Rectal smooth muscle tissue (tissue), 1 donor: ENCODE results near the gene PROM2.

ENCODE experiments used
- H3K27ac ChIP-seq: one replicate; pipeline ENCODE4 v1.7.0; 2013; ENCODE audit warnings: low read depth, low read length, inconsistent platforms
- H3K27me3 ChIP-seq: one replicate; pipeline ENCODE4 v1.7.0; 2013; ENCODE audit warnings: low read length; ENCODE audit not compliant: control insufficient read depth, insufficient read depth
- H3K36me3 ChIP-seq: one replicate; pipeline ENCODE4 v1.7.0; 2013; ENCODE audit warnings: low read length; ENCODE audit not compliant: control insufficient read depth, insufficient read depth
- H3K4me1 ChIP-seq: one replicate; pipeline ENCODE4 v1.7.0; 2013; ENCODE audit warnings: low read length; ENCODE audit not compliant: control insufficient read depth, insufficient read depth
- H3K4me3 ChIP-seq: one replicate; pipeline ENCODE4 v1.7.0; 2013; ENCODE audit warnings: low read length
- H3K9ac ChIP-seq: one replicate; pipeline ENCODE4 v1.7.0; 2013; ENCODE audit warnings: low read length

The PROM2 gene

DNA sequence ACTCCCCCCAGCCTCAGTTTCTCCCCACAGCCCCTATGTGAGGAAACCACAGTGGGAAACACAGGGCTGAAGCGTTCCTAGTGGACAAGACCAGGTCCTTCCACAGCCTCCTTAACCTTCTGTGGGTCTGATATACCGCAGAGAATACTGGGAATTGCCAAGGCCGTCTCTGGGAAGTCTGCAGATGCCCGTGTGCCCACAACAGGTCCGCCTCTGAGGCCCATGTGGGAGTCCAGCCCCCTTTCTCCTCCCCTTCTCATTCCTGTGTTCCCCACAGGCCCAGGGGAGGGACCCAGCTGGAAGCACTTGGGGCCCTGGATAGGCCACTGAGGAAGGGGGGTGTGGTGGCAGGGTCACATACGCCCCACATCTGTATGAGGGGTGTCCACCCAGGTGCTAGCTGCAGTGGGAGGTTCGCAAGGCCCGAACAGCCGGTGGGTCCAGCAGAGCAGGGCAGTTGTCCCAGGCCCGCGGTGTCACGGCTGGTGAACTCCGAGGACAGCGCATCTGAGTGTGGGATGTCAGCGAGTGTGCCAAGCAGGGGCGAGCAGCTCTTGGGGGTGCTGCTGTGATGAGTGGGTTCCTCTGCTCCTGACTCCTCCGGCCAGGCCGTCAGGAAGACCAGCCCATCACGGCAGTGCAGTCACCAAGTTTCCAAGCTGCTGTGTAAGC lies 20.5 kb downstream of the PROM2 start:
- no peaks in the 10 kb centered on the region for H3K36me3 ChIP-seq
- no peaks in the 10 kb centered on the region for H3K4me1 ChIP-seq
- H3K27me3 ChIP-seq: no peaks in the 10 kb centered on the region
- H3K4me3 ChIP-seq: no peak overlapping the region
- no peak overlapping the region for H3K9ac ChIP-seq
- H3K27ac ChIP-seq: no peak overlapping the region

DNA sequence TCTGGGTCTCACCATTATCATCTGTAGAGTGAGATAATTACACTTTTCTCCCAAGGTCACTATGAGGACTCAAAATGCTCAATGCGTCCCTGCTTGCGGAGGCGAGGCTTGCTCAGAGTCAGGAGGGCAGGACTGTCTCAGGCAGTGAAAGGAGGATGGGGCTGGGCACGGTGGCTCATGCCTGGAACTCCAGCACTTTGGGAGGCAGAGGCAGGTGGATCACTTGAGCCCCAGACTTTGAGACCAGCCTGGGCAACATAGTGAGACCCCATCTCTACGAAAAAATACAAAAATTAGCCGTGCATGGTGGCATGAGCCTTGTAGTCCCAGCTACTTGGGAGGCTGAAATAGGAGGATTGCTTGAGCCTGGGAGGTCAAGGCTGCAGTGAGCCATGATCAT lies 21.1 kb downstream of the PROM2 start:
- no peaks in the 10 kb centered on the region for H3K36me3 ChIP-seq
- no peak overlapping the region for H3K4me3 ChIP-seq
- H3K9ac ChIP-seq: no peak overlapping the region
- no peaks in the 10 kb centered on the region for H3K4me1 ChIP-seq
- no peaks in the 10 kb centered on the region for H3K27me3 ChIP-seq
- H3K27ac ChIP-seq: no peak overlapping the region

DNA sequence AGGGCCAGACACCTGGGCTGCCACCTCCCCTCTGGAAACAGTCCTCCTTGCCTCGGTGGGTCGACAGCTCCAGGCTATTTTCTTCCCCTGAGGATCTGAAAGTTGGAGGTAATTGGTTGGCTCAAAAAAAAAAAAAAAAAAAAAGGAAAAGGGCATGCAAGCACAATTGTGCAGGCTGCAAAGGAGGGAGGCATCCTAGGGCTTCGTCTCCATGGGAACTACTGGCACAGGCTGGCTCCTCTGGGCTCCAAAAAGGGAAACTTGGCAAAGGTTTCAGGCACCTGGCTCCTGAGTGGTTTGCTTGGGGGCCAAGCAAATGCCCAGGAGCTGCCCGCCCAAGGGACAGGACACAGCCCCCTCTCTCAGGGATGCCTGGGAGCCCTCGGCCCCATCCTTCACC lies 21.8 kb downstream of the PROM2 start:
- H3K9ac ChIP-seq: no peak overlapping the region
- no peak overlapping the region for H3K27ac ChIP-seq
- no peak overlapping the region for H3K4me3 ChIP-seq
- no peaks in the 10 kb centered on the region for H3K4me1 ChIP-seq
- no peaks in the 10 kb centered on the region for H3K27me3 ChIP-seq
- H3K36me3 ChIP-seq: no peaks in the 10 kb centered on the region

DNA sequence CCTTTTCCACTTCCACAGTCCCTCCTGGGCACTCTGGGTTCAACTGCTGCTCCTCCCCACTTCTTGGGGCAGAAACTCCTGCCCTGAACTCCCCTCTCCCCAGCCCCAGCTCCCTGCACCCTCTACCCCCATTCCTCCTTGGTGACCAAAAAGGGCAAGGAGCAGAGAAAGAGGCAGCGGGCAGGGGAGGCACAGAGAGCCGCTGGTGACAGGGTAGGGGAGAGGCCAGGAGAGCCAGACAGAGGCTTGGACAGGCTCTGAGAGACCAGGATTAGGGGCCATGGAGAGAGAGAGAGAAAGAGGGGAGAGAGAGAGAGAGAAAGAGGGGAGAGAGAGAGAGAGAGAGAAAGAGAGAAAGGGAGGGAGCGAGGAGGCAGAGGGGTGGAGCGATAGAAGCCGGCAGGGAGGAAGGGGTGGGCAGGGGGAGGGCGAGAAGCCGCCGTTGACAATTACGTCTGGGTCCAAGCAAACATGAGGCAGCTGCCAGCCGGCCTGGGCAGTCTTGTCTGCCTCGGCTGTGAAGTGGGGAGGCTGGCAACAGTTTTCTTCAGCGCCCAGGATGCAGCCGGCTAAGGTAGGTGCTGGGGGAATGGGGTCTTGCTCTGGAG lies 22.7 kb downstream of the PROM2 start, which contains the start of gene KCNIP3:
Gene KCNIP3, plus strand, starts transcription at position 468 of the 608 bp plus-strand sequence. Its CDS starts 92 bp downstream, at position 560.
- no peak within 1 kb of the TSS for H3K4me3 ChIP-seq
- H3K27ac ChIP-seq: no peak within 1 kb of the TSS
- no peaks in the 10 kb centered on the region for H3K27me3 ChIP-seq
- no peaks in the 10 kb centered on the region for H3K36me3 ChIP-seq
- no peak within 1 kb of the TSS for H3K9ac ChIP-seq
- H3K4me1 ChIP-seq: no peaks in the 10 kb centered on the region

DNA sequence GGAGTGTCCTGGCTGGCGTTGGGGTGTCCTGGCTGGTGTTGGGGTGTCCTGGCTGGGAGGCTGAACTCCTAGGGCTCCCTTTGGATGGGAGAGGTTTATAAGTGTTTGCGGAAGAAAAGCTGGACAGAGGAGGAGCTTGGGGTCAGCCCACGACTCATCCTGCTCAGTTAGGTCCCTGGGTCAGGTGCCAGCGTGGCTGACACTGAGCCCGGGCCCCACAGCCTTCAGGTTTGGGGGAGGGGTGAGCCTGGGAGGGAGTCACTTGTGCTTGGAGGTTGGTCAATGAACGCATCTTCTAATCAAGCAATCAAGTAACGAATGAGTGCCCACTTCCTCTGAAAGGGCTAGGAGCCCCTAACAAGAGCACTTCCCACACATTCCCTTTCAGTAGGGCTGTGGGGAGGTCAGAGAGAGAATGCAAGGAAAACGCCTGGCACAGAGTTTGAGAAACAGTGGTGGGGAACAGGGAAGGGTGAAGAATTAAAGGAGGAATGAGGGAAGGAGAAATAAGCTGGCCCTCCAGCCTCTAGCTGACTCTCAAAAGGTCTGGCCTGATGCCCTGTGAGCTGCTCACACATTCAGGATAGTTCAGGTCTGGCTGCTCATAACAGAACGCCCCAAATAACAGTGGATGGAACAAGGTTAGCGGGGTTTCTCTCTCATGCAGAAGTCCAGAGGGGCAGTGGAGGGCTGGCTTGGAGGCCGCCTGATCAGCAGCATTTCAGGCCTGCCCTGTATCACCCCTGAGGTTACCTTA lies 23.6 kb downstream of the PROM2 start:
- Histone ChIP-seq H3K27ac (no peak overlapping the region), H3K4me1 (no peaks in the 10 kb centered on the region), H3K36me3 (no peaks in the 10 kb centered on the region), H3K4me3 (no peak overlapping the region), H3K27me3 (no peaks in the 10 kb centered on the region), H3K9ac (no peak overlapping the region)

DNA sequence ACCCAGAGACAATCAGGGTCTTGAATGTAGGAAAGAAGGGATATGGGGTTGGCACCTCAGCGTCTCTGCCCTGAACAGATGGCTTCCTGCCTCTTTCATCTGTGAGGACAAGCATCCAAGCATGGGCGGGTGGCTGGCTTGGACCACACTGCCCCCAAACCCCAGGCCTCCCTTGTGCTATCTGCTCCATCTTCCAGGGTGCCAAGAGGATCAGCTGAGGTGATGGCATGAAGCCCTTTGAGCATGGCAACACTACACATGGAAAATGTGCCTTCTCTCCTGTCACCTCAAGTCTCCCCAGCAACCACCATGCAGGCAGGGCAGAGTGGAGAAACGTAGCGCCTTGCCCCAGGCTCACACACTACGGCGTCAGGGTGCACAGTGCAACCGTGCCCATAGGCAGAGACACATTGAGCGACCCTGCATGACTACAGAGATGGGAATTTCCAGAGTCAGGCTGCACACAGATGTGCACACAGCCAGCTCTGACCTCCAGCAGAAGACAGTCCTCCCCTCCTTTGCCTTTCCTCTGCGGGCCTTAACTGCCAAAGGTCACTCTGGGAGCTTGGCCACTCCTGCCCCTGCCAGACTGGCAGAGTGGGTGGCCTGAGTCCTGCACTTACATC lies 24.4 kb downstream of the PROM2 start:
- no peaks in the 10 kb centered on the region for H3K4me1 ChIP-seq
- no peak overlapping the region for H3K9ac ChIP-seq
- no peaks in the 10 kb centered on the region for H3K36me3 ChIP-seq
- H3K4me3 ChIP-seq: no peak overlapping the region
- no peak overlapping the region for H3K27ac ChIP-seq
- H3K27me3 ChIP-seq: no peaks in the 10 kb centered on the region

DNA sequence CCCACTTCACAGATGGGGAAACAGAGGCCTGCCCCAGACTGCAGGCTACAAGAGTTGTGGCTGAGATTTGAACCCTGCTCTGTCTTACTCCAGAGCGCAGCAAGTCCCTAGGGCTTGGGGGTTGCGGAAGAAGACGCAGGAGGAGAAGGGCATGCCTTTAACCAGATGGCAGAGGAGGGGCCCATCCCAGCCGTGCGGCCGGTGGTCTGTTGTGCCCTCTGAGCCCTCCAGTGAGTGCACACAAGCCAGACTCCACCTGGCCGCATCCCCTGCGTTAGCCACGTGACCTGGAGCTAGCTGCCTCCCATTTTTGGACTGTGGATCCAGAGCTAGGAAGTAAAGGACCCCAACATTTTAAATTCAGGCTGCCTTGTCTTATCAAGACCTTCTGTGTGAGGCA lies 25.7 kb downstream of the PROM2 start:
- H3K4me3 ChIP-seq: no peak overlapping the region
- H3K36me3 ChIP-seq: no peaks in the 10 kb centered on the region
- no peak overlapping the region for H3K9ac ChIP-seq
- H3K4me1 ChIP-seq: no peaks in the 10 kb centered on the region
- H3K27me3 ChIP-seq: no peaks in the 10 kb centered on the region
- no peak overlapping the region for H3K27ac ChIP-seq

DNA sequence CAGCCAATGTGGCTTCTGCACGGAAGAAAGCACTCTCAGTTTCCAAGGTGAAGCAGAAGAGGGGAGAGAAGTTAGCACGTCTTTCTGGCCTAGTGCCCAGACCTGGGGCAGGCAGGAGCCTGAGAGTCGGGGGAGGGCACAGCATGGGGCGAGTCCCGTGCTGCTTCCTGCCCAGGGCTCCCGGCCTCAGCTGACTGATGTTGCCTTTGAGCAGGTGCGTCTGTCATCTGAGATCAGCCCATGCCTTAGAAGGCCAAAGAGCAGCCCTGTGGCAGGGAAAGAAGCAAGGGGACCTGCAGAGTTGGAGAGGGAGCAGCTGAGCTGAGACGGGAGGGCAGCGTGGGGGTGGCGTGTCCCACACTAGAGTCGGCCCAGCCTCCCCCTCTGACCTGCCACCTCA lies 26.2 kb downstream of the PROM2 start:
- no peaks in the 10 kb centered on the region for H3K36me3 ChIP-seq
- no peaks in the 10 kb centered on the region for H3K27me3 ChIP-seq
- H3K4me1 ChIP-seq: no peaks in the 10 kb centered on the region
- H3K9ac ChIP-seq: no peak overlapping the region
- no peak overlapping the region for H3K4me3 ChIP-seq
- no peak overlapping the region for H3K27ac ChIP-seq

DNA sequence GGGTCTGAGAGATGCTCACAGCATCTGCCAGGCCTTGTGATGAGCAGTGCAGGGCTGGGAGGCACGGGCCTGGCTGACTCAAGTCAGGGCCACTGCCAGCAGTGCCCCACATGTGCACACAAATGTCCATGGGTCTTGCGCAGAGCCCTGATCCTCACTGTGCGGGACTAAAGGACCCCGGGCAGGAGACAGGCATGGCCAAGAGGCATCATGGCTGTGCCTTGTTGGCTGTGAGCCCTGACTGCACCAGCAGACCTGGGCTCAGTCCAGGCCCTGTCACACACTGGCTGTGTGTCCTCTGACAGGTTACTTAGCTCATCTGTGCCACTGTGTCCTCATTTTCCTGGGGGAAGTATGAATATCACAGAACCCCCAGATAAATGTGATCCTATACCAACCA lies 26.9 kb downstream of the PROM2 start:
- Histone ChIP-seq H3K4me3 (no peak overlapping the region), H3K27me3 (no peaks in the 10 kb centered on the region), H3K36me3 (no peaks in the 10 kb centered on the region), H3K27ac (no peak overlapping the region), H3K9ac (no peak overlapping the region), H3K4me1 (no peaks in the 10 kb centered on the region)

DNA sequence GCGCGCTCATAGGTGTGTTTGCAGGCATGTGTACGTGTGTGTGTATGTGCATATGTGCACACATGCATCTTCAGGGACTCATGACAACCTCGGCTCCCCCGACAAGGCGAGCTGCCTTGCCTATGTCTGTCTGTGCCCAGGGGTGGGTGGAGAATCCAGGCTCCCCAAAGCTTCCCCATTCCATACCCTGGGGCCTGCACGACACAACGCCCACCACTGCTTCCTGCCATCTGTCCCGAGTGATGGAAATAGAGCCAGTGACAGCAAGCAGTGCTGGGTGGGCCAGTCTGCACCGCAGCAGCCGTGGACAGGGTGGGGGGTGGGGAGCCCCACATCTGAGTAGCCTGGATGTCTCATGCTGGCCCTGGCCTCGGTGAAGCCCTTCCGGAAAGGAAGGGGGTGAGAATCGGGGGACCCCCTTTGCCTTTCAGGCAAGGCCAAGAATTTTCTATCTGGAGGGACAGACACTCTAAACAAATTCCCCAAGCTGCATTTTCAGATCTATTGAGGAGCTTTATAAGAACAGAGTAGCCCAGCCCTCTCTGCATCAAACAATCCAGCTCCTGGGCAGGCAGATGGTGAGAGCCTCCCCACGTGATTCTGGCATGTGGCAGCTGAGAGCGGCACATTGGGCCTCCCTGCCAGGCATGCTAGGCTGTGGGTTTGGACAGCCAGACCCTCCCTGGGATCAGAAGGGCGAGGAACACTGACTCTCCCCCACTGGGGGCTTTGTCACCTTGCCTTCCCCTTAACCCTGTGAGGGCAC lies 27.8 kb downstream of the PROM2 start:
- no peaks in the 10 kb centered on the region for H3K27me3 ChIP-seq
- H3K9ac ChIP-seq: no peak overlapping the region
- H3K27ac ChIP-seq: no peak overlapping the region
- H3K4me1 ChIP-seq: no peaks in the 10 kb centered on the region
- H3K36me3 ChIP-seq: no peaks in the 10 kb centered on the region
- no peak overlapping the region for H3K4me3 ChIP-seq

DNA sequence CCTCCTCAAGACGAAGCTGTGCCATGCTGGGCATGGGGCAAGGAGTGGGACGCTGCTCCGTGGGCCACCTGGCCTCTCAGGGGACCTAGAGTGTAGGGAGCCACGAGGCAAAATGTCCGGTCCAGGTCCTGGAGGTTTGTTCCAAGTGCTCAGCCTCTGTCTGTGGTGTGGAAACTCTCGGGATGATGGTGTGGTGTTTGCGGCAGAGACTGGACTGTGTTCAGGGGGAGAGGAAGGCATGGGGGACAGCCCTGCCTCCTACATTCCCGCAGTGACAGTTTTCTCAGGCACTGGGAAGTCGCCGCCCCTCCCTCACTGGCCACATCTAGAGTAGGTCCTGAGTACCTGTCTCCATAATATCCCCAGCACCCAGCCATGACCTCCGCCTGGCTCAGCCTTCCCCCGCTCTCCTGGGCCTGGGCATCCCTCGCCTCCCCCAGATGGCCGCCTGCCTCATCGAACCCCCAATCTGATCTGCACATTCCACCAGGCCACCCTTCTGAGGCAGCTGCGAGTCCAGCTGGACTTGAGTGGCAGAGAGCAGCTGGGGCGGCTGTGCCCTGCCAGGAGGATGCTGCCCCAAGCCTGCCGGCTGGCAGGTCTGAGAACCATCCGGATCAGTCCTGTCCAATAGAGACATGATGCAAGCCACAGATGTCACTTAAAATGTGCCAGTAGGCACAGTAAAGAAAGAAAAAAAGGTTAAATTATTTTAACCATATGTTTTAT lies 29.1 kb downstream of the PROM2 start:
- Histone ChIP-seq H3K27me3 (no peaks in the 10 kb centered on the region), H3K9ac (no peak overlapping the region), H3K27ac (no peak overlapping the region), H3K36me3 (no peaks in the 10 kb centered on the region), H3K4me1 (no peaks in the 10 kb centered on the region), H3K4me3 (no peak overlapping the region)
